GM21786 (cell line): ENCODE results near the gene ADCY5.

Source experiments
- ATAC-seq: cut with Tn5 transposase; IDR thresholded peaks from one replicate; pipeline ENCODE4 v1.9.1; 2021; ENCODE audit not compliant: unreplicated experiment

ADCY5 gene

DNA sequence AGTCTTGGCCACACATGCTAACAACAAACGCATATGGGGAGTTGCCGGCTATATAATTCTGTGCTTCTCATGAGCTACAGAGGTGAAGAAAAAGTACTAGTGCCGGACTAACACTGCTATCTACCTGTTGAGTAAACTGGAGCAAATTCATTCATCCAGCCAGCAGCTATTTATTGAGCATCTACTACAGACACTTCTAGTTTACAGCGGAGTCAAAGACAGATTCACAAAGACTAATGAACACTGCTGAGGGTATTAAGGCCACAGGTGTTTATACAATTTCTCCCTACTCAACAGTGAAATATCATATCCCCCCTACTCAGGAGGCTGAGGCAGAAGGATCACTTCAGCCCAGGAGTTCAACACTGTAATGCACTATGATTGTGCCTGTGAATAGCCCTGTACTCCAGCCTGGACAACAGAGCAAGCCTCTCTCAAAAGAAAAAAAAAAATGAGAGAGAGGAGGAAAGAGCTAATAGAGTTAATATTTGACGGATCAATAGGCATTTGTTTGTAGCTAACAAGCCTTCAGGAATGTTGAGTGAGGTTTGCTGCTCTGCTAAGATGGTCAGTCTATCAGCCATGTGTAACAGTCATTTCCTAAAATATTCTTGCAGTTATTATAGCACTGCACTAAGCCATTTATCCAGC, 17.8 kb downstream of the ADCY5 start:
- no peak for ATAC-seq

DNA sequence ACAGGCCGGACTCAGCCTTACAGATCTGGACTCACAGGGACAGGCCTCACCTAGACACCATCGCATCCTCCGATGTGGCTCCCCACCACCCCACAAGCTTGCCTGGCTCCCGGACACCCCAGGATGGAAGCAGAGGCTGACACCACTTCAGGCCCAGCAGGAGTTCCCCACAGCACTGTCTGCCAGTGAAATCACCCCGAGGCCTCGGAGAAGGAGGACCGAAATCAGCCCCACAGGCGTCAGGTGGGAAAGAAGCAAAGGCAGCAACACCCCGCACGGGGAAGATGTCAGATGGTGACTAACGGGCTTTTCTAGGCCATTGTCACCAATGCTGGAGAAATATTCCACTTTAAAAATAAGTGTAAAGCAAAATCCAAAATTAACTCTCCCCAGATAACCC, 18.6 kb downstream of the ADCY5 start:
- ATAC-seq: no peak

DNA sequence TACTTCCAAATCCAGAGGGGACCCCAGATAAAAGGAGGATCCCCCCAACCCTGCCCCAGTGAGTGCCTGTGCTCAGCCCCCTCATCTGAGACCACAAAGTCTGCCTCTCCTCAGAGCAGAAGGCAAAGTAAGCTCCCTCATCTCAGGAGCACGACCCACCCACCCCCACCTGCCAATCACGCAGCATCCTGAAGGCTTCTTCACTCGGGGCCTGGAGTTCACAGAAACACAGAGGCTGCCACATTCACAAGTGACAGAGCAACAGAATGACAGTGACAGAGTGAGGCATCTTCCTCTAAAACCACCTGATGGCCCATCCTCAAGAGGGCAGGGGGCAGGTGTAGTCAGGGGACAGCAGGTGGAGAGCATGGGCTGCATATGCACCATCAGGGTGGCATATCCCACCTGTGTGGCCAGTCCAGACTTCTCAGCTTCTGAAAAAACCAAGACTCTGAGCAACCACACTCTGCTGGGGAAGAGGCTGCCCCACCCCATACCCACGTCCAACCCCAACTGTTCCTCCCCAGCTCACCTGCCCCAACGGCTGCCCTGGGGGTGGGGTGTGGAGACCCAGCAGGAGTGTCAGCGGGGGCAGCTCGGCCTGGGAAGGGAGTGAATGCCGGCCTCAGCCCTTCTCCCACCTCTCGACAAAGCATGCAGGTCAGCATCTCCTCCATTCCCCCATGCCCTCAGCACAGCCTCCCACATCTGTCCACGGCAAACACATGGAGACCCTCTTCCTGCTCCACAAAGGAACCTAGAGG, 19.3 kb downstream of the ADCY5 start:
- ATAC-seq: no peak

DNA sequence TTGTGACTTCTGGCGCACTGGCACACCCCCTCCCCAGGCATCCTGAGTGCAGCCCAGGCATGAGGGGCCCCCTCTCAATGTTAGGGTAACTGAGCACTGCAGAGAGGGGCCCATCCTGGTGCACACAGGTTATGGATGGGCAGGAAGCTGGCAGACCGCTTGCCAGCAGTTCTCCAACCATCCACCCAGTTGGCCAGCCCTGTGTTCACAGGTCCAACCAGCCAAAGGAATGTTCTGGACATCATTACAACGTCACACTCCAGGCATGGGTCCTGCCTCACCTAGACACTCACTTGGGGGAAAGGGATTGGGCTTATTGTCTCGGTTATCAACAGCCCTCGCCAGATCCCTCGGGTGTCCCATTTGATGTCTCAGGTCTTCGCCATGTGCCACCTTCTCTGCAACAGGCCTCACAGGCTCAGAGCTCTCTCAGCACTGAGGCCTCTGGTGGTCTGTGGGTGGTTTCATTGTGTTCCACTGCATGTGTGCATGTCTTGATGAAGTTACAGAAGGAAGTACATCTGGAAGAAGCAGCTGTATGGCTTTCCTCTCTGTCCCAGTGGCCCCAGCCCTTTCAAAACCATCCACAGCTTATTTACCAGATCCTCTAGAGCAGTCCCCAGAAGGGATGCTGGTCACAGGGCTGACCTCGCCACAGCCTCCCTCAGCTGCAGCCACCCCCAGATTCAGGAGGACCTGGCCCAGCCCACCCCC, 23.7 kb downstream of the ADCY5 start:
- no peak for ATAC-seq

DNA sequence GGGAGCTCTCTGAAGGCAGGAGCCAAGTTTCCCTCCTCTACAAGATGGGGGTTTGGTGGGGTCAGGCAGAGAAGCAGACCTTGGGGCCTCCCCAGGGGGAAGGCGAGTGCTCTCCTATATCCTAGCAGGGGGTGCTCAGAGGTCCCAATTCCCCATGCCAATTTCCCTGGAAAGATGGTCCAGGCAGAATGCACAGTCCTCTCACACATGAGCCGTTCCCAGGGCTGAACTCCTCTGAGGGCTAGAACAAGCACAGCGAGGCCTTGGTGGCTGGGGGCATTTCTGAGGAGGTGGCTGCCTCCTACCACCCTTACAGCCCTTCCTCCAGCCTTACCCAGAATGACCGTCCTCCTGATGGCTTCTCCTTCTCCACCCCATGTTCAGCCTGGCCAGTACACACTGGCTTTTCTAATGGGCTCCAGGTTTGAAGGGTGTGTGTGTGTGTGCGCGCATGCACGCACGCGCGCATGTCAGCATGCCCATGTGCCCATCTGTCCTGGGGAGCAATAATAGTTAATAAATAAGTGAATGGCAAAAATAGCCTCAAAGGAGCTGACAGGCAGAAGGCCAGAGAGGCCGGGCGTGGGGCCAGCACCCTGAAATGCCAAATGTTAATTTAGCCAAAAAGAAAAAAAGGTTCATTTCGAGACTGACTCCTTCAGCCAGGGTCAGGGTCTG, 24.4 kb downstream of the ADCY5 start:
- ATAC-seq: no peak

DNA sequence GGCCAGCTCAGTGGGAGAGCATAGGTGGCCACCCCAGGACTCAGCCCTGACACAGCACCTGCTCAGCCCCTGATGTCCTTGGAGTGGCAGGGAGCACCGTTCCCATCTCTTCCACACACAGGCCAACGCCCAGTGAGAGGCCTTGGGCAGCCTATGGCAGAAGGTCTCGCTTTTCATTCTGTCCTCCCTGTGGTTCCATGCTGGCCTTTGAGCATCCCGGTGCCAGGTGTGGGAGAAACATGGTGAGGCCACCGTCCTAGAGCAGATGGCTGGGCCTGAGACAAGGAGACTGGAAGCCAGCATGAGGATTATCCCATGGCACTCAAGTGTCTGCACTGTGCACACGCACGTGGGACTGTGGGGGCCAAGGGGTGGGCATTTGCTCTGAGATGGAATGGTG, 25.1 kb downstream of the ADCY5 start:
- ATAC-seq: no peak

DNA sequence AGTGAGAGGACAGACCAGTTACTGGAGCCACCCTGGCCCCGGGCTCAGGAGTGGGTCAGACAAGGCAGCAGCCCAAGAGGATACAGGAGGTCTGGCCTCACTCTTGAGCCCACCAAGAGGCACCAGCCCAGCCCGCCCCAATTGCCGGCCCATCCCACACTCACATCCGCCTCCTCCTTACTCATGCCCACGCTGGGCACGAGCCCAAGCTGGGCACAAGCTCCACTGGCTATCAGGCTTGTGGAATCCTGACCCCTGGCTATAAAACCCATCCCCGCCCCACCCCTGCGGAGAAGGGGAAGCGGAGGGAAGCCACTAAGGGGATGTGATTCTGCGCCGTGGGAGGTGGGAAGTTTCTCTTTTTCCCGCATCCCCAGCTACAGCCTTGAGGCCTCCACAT, 25.9 kb downstream of the ADCY5 start:
- no peak for ATAC-seq

DNA sequence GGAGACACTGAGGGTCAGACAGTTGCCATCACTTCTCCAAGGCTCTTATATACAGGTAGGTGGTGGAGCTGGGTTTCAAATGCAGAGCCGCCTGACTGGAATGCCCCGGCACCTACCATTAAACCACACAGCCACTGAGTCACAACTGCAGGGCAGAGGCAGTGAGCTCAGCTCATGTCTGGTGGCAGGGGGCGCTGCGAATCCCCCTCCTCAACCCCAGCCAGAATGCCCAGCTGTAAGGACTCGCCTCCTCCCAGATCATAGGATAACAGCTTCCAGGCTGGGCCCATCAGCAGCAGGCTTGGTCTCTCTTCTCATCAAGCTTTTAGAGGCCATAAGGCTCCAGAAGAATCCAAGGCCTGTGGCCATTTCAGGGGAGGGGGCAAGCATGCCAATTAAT, 26.4 kb downstream of the ADCY5 start:
- ATAC-seq: no peak

DNA sequence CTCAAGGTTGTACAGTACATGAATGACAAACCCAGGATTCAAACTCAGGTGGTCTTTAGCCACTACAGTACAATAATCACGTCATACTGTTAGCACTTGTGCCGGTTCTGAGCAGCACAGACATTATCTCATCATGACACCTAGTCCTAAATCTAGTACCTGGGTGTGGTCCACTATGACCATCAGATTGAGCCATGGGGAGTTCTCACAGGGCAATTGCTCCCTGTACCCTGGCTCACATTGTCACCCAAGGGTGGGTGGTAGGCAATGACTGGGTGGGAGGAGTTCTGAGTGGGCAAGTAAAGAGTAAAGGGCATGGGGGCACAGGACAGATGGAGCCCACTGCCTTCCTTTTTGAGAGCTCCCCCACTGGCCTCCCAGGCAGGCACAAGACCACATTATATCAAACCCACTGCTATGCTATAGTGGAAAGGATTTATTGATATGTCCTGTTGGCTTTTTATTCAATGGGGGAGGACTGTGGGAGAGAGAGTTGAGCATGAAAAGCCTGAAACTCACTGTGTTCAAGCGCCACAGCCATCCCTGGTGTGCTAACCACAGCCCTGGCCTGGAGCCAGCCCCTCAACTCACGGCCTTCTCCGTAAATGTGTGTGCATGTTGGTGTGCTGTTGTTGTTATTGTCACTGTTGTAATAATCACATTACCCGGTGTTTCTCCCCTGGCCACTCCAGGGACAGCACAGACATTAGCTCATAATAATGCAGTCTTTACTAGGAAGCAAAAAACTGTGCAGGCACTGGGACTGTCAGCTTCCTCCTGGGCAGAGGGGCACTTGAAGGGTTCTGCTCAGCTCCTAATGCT, 27.3 kb downstream of the ADCY5 start:
- ATAC-seq: no peak

DNA sequence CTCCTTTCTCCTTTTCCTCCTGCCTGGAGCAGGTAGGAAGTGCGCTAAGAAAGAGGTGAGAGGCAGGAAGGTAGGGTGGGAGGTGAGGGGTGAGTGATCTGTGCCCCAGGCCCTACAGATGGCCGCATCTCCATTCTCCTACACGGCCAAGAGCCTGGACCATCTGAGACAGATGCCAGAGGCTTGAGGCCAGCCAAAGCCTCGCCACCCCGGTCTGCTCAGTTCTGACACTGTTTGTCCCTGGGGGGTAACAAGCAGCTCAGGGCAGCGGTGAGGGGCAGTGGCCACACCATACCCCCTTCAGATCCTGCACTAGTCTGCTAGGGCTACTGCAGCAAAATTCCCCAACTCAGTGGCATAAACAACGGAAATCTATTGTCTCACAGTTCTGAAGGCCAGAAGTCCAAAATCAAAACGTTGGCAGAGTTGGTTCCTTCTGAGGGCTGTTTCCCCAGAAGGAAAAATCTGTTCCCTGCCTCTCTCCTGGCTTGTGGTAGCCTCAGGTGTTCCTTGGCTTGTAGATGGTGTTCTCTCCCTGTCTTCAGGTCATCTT, 28.4 kb downstream of the ADCY5 start:
- no peak for ATAC-seq

DNA sequence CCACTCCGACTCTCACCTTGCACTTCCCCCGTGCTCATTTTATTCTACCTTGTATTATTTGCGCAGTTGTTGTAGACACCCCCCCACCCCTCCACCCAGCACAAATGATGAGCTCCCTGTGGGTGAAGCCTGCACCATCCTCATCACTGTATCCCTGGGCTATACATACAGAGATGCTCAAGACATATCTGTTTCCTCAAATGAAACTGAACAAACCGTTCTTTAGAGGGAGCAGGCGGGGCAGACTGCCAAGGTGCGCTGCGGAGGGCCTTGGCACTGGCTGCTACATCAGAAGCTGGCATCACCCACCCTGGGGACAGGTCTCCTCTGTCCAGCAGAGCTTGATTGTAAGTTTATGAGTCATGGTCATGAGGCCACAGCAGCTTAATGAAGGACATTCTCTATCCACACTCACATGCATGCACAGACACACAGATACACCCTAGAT, 29.0 kb downstream of the ADCY5 start:
- ATAC-seq: no peak

DNA sequence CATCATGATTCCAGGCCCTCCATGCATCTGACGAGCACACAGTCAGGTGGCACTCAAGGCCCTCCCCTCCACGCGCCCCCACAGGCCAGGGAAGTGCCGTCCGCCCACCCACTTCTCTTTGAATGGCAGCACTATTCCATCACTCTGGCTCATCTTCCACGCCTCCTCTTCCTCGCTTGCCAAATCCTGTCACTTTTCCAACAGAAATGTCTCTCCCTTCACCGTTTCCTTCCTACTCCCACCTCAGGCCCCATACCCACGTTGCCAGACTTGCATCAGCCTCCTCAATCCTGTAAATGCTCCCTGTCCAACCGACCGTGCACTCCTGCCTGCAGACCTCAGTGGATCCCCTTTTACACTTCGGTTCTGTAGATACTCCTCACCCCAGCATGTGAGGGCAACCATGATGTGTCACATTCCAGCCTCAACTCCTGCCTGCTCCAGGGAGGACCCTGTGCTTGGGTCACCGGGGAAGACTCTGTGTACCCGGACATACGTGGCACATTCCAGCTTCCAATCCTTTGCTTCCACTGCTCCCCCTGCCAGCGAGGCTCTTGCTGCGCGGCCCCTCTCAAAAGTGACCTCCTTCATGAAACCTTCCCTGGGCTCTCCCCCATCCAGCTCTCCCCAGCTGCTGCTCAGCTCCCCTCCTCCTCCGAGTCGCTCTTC, 29.6 kb downstream of the ADCY5 start:
- no peak for ATAC-seq

DNA sequence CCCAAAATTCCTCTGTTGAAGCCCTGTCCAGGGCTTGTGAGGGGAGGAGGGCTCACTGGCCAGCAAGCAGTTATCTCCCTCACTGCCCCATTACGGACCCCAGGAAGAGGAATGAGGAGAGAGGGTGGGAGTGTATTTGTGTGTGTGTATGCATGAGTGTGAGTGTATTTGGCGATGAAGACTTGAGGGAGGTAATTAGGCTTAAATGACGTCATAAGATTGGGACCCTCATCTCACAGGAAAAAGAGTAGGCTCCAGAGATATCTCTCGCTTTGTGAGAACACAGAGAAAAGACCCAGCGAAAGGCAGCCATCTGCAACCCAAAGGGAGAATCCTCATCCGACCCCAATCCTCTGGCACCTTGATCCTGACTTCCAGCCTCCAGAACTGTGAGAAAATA, 32.2 kb downstream of the ADCY5 start:
- no peak for ATAC-seq

DNA sequence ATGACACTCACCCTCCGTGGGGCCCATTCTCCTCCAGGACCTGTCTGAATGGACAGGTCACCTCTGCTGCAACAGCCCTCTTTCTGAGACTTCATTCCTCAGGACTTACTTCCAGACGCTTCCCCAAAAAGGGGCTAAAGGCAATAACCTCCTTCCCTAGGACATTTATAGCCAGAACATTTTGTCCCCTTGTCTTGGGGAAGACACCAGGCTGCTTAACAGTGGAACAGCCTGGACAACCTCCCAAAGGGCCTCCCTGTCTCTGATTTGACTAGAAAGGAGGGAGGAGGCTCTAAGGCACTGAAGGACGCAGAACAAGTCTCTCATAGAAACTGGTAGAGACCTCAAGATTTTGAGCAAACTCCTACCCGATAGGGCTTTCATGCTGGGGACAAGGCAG, 32.7 kb downstream of the ADCY5 start:
- ATAC-seq: no peak

DNA sequence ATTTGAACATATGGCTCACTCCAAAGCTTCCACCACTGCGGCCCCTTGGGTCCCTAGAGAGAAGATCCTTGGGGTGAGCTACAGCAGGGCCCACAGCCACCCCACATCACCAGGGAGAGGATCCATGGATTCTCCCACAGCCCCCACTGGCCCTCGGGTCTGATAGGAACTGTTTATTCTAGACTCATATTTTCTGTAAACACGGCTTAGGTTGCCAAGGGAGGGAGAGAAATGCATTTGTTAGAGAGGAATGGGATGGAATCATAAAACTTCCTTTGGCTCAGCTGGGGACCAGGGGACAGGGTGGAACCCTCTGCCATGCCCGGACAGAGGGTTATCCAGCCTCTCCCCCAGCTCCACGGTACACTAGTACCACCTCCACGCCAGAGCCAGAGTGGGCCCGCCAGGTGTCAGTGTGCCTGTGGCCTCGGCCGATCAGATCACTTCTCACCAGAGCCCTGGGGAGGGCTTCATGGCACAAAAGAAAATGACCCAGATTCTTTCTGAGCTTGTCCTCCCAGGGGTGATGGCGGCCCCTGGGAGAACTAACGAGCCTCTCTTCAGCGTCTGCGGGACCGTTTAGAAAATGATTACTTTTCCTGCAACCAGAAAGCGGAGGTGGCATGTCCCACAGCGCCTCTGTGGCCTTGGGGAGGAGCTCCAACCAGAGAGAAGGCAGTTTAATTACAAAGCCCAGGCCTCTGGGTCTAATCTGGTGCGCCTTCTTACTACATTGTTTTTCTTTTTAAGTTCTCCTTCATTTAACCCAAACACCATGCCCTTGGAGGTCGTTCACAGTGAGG, 33.7 kb downstream of the ADCY5 start:
- ATAC-seq: no peak

DNA sequence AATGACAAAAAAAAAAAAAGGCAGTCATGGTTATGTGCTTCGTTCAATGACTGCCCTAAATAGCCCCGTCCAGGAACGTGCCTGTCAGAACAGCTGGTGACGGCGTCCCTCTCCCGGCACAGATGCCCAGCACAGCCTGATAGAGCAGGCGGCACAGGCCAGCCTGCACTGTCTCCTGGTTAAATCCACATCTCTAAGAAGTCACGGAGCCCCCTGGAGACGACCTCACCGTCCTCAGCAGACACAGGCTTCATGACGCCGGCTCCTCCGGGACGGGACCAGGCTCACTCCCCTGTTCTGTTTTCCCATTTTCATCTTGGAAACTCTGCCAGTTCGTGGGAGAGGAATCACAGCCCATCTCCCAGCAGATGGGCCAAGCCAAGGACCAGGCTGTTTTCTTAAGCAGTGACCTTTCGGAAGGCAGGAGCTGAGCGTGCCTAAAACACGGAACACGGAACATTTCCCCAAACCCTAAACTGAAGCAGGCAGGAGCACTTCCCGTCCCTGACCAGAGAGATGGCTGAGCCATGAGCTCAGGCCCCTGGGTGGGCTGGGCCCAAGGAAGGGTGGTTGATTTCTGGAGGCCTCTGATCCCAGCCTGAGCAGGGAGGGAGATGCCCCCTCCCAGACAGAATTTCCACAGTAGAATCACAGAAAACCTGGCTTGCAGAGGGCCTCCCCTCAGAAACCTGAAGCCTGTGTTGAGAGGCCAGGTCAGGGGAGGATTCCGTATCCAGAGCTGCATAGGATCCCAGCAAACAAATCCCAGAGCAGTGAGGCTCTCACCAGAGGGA, 35.9 kb downstream of the ADCY5 start:
- no peak for ATAC-seq

DNA sequence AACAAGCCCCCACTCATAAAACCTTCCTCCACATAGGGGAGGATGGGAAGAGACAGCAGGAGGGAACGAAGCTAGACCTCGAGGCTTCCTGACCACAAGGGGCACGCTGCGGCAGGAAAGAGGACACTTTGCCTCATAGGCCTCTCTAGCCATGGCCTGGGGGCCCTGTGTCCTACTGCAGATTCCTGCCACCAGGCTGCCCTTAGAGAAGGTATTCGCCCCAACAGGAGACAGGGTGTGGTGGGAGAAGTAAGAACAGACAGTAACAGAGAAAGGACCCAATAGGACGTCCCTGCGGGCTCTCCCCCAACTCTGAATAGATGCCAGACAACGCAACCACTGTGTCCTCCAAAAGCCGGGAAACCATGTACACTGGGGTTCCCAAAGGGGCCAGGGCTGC, 36.8 kb downstream of the ADCY5 start:
- no peak for ATAC-seq

DNA sequence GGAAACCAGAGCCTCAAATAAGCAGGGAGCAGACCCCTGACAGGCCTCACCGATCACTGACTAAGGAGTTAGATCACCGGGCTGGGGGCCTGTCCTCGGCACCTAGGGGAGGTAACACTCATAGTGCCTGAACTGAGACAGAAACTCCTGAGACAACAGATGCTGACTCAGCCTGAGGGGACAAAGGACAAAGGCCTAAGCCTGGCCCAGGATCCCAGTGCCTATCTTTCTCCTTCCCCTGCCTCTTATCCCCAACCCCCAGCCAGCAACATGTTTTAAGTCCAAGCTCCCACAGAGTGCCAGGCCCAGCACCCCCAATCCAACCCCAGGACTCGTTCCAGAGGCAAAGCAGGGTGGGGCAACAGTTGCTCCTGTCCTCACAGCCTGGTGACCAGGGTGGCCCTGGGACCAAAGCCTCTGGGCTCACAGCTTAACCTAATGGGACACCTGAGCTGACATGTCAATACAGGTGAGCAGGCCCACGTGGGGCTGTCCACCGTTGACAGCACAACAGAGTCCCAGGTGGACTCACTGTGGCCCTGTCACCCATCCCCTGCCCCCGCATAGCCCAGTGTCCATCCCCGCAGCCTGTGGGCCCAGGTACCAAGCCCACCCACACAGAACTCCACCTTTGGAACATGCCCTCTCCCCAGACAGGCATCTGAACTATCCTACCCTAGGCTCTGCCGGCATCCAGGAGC, 37.4 kb downstream of the ADCY5 start:
- ATAC-seq: no peak
